Neural progenitor cell (in vitro differentiated cells): ENCODE data around the gene IER3IP1. TPM values are rescaled to one million over a fixed set of nuclear protein-coding genes. Genes with fewer than 3 reads are reported as not detected.

Experiments
- DNase-seq: peaks from one replicate; pipeline ENCODE4 v3.0.0-alpha.2; 2016; ENCODE audit warnings: low spot score
- H2AFZ ChIP-seq: fragments of 200-600 bp; sonication (generic); replicated peaks from 2 replicates; pipeline ENCODE4 v1.6.1; 2016; ENCODE audit warnings: antibody characterized with exemption
- H3F3A ChIP-seq: fragments of 200-600 bp; sonication (generic); 2 replicates; pipeline ENCODE4 v1.6.1; 2016; ENCODE audit warnings: antibody characterized with exemption, low read depth
- H3K27ac ChIP-seq: fragments of 200-600 bp; sonication (generic); 2 replicates; pipeline ENCODE4 v1.5.1; 2016; ENCODE audit warnings: mild to moderate bottlenecking
- H3K27me3 ChIP-seq: fragments of 200-600 bp; sonication (generic); 2 replicates; pipeline ENCODE4 v1.6.1; 2016; ENCODE audit warnings: mild to moderate bottlenecking, moderate library complexity
- H3K36me3 ChIP-seq: fragments of 200-600 bp; sonication (generic); 2 replicates; pipeline ENCODE4 v1.5.1; 2016
- H3K4me1 ChIP-seq: fragments of 200-600 bp; sonication (generic); 2 replicates; pipeline ENCODE4 v1.6.1; 2016; ENCODE audit warnings: mixed run types
- H3K4me2 ChIP-seq: fragments of 200-600 bp; sonication (generic); 2 replicates; pipeline ENCODE4 v1.6.1; 2016
- H3K4me3 ChIP-seq: fragments of 200-600 bp; sonication (generic); 2 replicates; pipeline ENCODE4 v1.5.1; 2016
- H3K79me2 ChIP-seq: fragments of 200-600 bp; sonication (generic); 2 replicates; pipeline ENCODE4 v1.6.1; 2016; ENCODE audit warnings: low read depth
- H3K9ac ChIP-seq: fragments of 200-600 bp; sonication (generic); 2 replicates; pipeline ENCODE4 v1.6.1; 2016
- H3K9me3 ChIP-seq: fragments of 200-600 bp; sonication (generic); 2 replicates; pipeline ENCODE4 v1.5.1; 2016; ENCODE audit warnings: low read depth
- H4K20me1 ChIP-seq: fragments of 200-600 bp; sonication (generic); 2 replicates; pipeline ENCODE4 v1.6.1; 2016; ENCODE audit warnings: low read depth
- H3K27ac Mint-ChIP-seq: 3 replicates; pipeline ENCODE4 v1.8.0; 2021; ENCODE audit warnings: mixed read lengths
- H3K27me3 Mint-ChIP-seq: 2 replicates; pipeline ENCODE4 v1.8.0; 2022; ENCODE audit warnings: low read depth, mild to moderate bottlenecking, inconsistent platforms, moderate library complexity, mixed read lengths; ENCODE audit not compliant: insufficient read depth
- H3K36me3 Mint-ChIP-seq: 3 replicates; pipeline ENCODE4 v1.8.0; 2021; ENCODE audit warnings: mixed read lengths
- H3K4me1 Mint-ChIP-seq: 3 replicates; pipeline ENCODE4 v1.8.0; 2021; ENCODE audit warnings: mixed read lengths
- H3K4me3 Mint-ChIP-seq: 3 replicates; pipeline ENCODE4 v1.8.0; 2021; ENCODE audit warnings: mild to moderate bottlenecking, moderate library complexity, mixed read lengths
- H3K9me3 Mint-ChIP-seq: 3 replicates; pipeline ENCODE4 v1.8.0; 2020; ENCODE audit warnings: mixed read lengths
- EZH2 ChIP-seq: fragments of 200-600 bp; sonication (generic); IDR thresholded peaks from 2 replicates; pipeline ENCODE4 v1.6.1; 2017; ENCODE audit warnings: antibody characterized with exemption, mild to moderate bottlenecking, moderate library complexity
- EZH2phosphoT487 ChIP-seq: fragments of 200-600 bp; sonication (generic); IDR thresholded peaks from 2 replicates; pipeline ENCODE4 v1.6.1; 2017; ENCODE audit warnings: antibody characterized with exemption
- total RNA-seq: library from RNA; depleted of rRNA; stranded (reverse); fragments of >200 nt; gene quantifications from 2 replicates; pipeline ENCODE4 v1.2.3, GENCODE V29; 2015; ENCODE audit warnings: low replicate concordance
- TF ChIP-seq, protein P1 (sequence below): fragments of 200-600 bp; sonication (generic); IDR thresholded peaks from 2 replicates; pipeline ENCODE4 v1.5.1; 2017; ENCODE audit warnings: antibody characterized with exemption, mild to moderate bottlenecking

The IER3IP1 gene
- total RNA-seq, 1 donor from 2014 or later: 16.6 TPM

DNA sequence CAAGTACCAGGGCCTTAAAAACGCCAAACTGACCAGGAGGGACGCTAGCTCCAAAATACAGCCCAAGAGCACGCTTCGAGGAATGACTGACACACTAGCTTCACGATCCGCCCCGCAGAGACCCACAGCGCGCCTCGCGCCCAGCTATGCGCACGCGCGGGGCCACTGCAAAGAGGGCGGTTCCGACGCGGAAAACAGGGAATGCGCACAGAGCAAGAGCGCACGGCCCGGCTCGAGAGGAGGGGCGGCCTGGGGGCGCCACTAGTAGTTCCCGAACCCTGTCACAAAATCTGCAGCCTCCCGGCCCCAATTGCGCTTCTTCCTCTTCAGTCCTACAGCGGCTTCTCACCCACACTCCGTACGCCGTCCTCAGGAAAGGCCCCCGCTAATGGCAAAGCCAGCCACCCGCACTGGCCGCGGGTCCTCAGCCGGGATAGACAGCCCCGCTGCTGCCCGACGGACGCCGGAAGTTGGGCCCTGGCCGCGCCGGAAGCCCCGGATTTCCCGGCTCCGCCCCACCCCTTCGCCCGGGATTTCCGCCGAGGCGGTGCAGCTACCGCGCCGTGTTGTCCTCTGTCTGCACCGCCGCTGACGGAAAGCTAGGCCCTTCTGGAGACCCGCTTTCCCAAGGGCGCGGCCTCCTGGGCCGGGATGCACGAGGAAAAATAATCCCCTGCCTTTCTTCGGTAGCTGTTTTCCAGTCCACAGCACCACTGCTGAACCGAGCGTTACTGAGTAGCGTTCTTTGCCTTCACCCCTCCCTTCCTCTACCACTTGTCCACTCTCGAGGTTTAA, 25.9 kb downstream of the IER3IP1 start, which contains the start of gene HDHD2:
HDHD2 (minus strand) TSS at position 472 of the 795 bp plus-strand sequence. CDS start 14,061 bp downstream, outside the sequence.
- Mint-ChIP-seq H3K36me3 (peaks cover 18% of the 10 kb centered on the region), H3K4me1 (peaks cover 23% of the 10 kb centered on the region), H3K9me3 (no peaks in the 10 kb centered on the region), H3K27ac (peak within 1 kb of the TSS; percentile 96), H3K4me3 (peak within 1 kb of the TSS; percentile 95), H3K27me3 (peaks cover 4% of the 10 kb centered on the region)
- H3K4me3 ChIP-seq: peak within 1 kb of the TSS; percentile 75
- TF ChIP-seq EZH2 (peak; percentile 53), EZH2phosphoT487 (no peak)
- peak within 1 kb of the TSS; percentile 86 for H2AFZ ChIP-seq
- peaks cover 15% of the 10 kb centered on the region for H4K20me1 ChIP-seq
- peaks cover 48% of the 10 kb centered on the region for H3K79me2 ChIP-seq
- H3K4me2 ChIP-seq: peak within 1 kb of the TSS; percentile 92
- peaks cover 41% of the 10 kb centered on the region for H3F3A ChIP-seq
- DNase-seq: peak; percentile 91
- peak within 1 kb of the TSS; percentile 87 for H3K27ac ChIP-seq
- H3K4me1 ChIP-seq: peaks cover 14% of the 10 kb centered on the region
- H3K9ac ChIP-seq: peak within 1 kb of the TSS; percentile 76
- no peaks in the 10 kb centered on the region for H3K27me3 ChIP-seq
- H3K9me3 ChIP-seq: no peaks in the 10 kb centered on the region
- H3K36me3 ChIP-seq: peaks cover 6% of the 10 kb centered on the region

DNA sequence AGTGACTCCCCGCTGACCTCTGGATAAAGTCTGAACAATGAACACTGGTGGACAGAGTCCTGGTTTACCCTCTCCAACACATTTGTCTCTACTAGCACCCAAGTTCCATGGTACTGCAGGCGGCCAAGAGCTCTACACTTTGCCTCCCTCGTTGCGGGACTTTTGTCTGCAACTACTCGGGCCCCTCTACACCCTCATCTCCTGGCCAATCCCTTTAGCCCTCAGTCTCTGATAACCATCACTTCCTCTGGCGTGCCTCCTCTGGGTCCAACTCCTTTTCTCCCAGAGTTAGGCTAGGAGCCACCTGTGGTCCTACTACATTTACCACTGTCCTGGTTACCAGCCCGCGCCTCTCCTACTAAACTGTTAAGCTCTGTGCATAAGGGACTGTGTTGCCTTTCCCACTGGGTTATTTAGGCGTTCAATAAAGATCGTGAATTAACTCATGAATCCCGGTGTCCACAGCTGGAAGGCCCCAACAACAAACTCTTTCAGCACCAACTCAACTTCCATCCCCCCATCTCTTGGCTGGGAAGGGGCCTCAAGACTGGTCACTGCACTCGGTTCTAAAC, 26.6 kb downstream of the IER3IP1 start:
- Mint-ChIP-seq H3K9me3 (no peaks in the 10 kb centered on the region), H3K27ac (peak overlapping the region; percentile 46), H3K27me3 (peaks cover 4% of the 10 kb centered on the region), H3K36me3 (peaks cover 17% of the 10 kb centered on the region), H3K4me1 (peaks cover 23% of the 10 kb centered on the region), H3K4me3 (peak overlapping the region; percentile 95)
- DNase-seq: peak; percentile 28
- H3F3A ChIP-seq: peaks cover 35% of the 10 kb centered on the region
- peaks cover 55% of the 10 kb centered on the region for H3K79me2 ChIP-seq
- H3K27me3 ChIP-seq: no peaks in the 10 kb centered on the region
- H3K4me3 ChIP-seq: peak overlapping the region; percentile 75
- peak overlapping the region; percentile 87 for H3K27ac ChIP-seq
- peak overlapping the region; percentile 86 for H2AFZ ChIP-seq
- H3K4me1 ChIP-seq: peaks cover 14% of the 10 kb centered on the region
- TF ChIP-seq EZH2phosphoT487: no peak
- TF ChIP-seq EZH2: no peak
- TF ChIP-seq, protein P1, sequence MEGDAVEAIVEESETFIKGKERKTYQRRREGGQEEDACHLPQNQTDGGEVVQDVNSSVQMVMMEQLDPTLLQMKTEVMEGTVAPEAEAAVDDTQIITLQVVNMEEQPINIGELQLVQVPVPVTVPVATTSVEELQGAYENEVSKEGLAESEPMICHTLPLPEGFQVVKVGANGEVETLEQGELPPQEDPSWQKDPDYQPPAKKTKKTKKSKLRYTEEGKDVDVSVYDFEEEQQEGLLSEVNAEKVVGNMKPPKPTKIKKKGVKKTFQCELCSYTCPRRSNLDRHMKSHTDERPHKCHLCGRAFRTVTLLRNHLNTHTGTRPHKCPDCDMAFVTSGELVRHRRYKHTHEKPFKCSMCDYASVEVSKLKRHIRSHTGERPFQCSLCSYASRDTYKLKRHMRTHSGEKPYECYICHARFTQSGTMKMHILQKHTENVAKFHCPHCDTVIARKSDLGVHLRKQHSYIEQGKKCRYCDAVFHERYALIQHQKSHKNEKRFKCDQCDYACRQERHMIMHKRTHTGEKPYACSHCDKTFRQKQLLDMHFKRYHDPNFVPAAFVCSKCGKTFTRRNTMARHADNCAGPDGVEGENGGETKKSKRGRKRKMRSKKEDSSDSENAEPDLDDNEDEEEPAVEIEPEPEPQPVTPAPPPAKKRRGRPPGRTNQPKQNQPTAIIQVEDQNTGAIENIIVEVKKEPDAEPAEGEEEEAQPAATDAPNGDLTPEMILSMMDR: no peak
- no peaks in the 10 kb centered on the region for H3K9me3 ChIP-seq
- H3K36me3 ChIP-seq: no peaks in the 10 kb centered on the region
- peaks cover 22% of the 10 kb centered on the region for H4K20me1 ChIP-seq
- H3K4me2 ChIP-seq: peak overlapping the region; percentile 92
- peak overlapping the region; percentile 76 for H3K9ac ChIP-seq

DNA sequence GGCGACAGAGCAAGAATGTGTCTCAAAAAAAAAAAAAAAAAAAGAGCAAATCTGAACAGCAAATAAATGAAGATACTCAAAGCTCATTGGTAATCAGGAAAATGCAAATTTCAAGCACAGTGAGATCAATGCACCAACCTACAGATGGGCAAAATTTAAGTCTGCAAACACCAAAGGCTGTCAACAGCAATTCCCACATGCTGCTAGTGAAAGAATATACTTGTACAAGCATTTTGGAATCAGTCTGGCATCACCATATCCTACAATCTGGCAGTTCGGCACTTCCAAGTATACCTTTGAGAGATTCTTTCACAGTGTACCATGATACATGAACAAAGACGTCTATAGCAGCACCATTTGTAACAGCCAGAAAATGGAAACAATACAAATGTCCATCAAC, 30.0 kb downstream of the IER3IP1 start:
- H3K4me3 ChIP-seq: no peak overlapping the region
- no peaks in the 10 kb centered on the region for H3K9me3 Mint-ChIP-seq
- H3K9ac ChIP-seq: no peak overlapping the region
- H3K27me3 Mint-ChIP-seq: peaks cover 4% of the 10 kb centered on the region
- no peak overlapping the region for H3K27ac ChIP-seq
- peaks cover 29% of the 10 kb centered on the region for H4K20me1 ChIP-seq
- no peak overlapping the region for H3K4me3 Mint-ChIP-seq
- no peak overlapping the region for H3K27ac Mint-ChIP-seq
- H3K4me1 Mint-ChIP-seq: peaks cover 19% of the 10 kb centered on the region
- H3K4me2 ChIP-seq: no peak overlapping the region
- H3K79me2 ChIP-seq: peaks cover 88% of the 10 kb centered on the region
- no peaks in the 10 kb centered on the region for H3K27me3 ChIP-seq
- TF ChIP-seq EZH2phosphoT487: no peak
- no peak for TF ChIP-seq EZH2
- TF ChIP-seq, protein P1: no peak
- peaks cover 17% of the 10 kb centered on the region for H3K36me3 Mint-ChIP-seq
- H3K9me3 ChIP-seq: no peaks in the 10 kb centered on the region
- no peak overlapping the region for H2AFZ ChIP-seq
- H3K4me1 ChIP-seq: peaks cover 11% of the 10 kb centered on the region
- no peak for DNase-seq
- no peaks in the 10 kb centered on the region for H3K36me3 ChIP-seq
- peaks cover 15% of the 10 kb centered on the region for H3F3A ChIP-seq
